HCT116 (cell line): Measurements from ENCODE around the gene ARVCF.

Experiments used
- CEBPB ChIP-seq: IDR thresholded peaks from 2 replicates; pipeline ENCODE4 v1.6.1; 2012; ENCODE audit warnings: low read depth
- EGR1 ChIP-seq: IDR thresholded peaks from 2 replicates; pipeline ENCODE4 v1.6.1; 2012; ENCODE audit warnings: low read depth
- EZH2 ChIP-seq: fragments of 200-600 bp; sonication (generic); IDR thresholded peaks from 2 replicates; pipeline ENCODE4 v1.6.1; 2017; ENCODE audit warnings: antibody characterized with exemption, mixed run types
- EZH2phosphoT487 ChIP-seq: fragments of 200-600 bp; IDR thresholded peaks from 2 replicates; pipeline ENCODE4 v1.6.1; 2018; ENCODE audit warnings: antibody characterized with exemption, borderline replicate concordance
- POLR2A ChIP-seq: IDR thresholded peaks from 2 replicates; pipeline ENCODE4 v1.7.0; 2011; ENCODE audit warnings: borderline replicate concordance; ENCODE audit not compliant: insufficient read depth, insufficient read length; ENCODE audit errors: extremely low read depth
- RAD21 ChIP-seq: IDR thresholded peaks from 2 replicates; pipeline ENCODE4 v1.6.1; 2012; ENCODE audit warnings: low read depth, mild to moderate bottlenecking
- SP1 ChIP-seq: IDR thresholded peaks from 2 replicates; pipeline ENCODE4 v1.6.1; 2012; ENCODE audit warnings: low read depth
- SRF ChIP-seq: IDR thresholded peaks from 2 replicates; pipeline ENCODE4 v1.6.1; 2012; ENCODE audit warnings: low read depth
- TCF7L2 ChIP-seq: IDR thresholded peaks from 2 replicates; pipeline ENCODE4 v1.7.0; 2011; ENCODE audit warnings: borderline replicate concordance, inconsistent platforms; ENCODE audit not compliant: insufficient read depth, insufficient read length; ENCODE audit errors: extremely low read depth
- ZNF274 ChIP-seq: fragments of 200-500 bp; sonication (Bioruptor generic); IDR thresholded peaks from 2 replicates; pipeline ENCODE4 v1.6.1; 2014; ENCODE audit warnings: mild to moderate bottlenecking, low read depth, low read length, inconsistent platforms
- TF ChIP-seq, protein P1 (sequence below), 3 experiments: fragments of 200-600 bp in 1 of 3; sonication (generic) in 1 of 3; IDR thresholded peaks in 2 of 3; conservative IDR thresholded peaks in 1 of 3; 2 replicates each; pipeline ENCODE4 v1.5.1; 2012 to 2017; ENCODE audit warnings: low read depth in 2 of 3, low read length in 2 of 3, antibody characterized with exemption in 1 of 3, borderline replicate concordance in 1 of 3, control low read depth in 1 of 3, mild to moderate bottlenecking in 1 of 3, mixed read lengths in 1 of 3, mixed run types in 1 of 3, moderate library complexity in 1 of 3; ENCODE audit not compliant: insufficient read depth in 1 of 3
- TF ChIP-seq, protein P2 (sequence below): IDR thresholded peaks from 2 replicates; pipeline ENCODE4 v1.6.1; 2012

DNA sequence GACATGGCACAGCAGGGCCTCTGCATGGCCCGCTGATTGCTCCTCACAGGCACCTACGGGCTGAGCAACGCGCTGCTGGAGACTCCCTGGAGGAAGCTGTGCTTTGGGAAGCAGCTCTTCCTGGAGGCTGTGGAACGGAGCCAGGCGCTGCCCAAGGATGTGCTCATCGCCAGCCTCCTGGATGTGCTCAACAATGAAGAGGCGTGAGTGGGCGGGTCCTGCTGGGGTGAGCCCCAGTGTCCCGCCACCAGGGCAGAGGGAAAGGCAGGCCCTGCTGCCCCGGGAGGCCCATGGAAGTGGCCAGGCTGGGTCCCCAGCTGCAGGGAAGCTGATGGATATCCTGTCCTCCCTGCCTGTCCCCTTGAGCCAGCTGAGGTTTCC lies 44.8 kb upstream of the ARVCF start:
- TF ChIP-seq TCF7L2, result no peak
- TF ChIP-seq RAD21, result no peak
- TF ChIP-seq, protein P1, sequence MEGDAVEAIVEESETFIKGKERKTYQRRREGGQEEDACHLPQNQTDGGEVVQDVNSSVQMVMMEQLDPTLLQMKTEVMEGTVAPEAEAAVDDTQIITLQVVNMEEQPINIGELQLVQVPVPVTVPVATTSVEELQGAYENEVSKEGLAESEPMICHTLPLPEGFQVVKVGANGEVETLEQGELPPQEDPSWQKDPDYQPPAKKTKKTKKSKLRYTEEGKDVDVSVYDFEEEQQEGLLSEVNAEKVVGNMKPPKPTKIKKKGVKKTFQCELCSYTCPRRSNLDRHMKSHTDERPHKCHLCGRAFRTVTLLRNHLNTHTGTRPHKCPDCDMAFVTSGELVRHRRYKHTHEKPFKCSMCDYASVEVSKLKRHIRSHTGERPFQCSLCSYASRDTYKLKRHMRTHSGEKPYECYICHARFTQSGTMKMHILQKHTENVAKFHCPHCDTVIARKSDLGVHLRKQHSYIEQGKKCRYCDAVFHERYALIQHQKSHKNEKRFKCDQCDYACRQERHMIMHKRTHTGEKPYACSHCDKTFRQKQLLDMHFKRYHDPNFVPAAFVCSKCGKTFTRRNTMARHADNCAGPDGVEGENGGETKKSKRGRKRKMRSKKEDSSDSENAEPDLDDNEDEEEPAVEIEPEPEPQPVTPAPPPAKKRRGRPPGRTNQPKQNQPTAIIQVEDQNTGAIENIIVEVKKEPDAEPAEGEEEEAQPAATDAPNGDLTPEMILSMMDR (IDR thresholded peaks at IDR 0.05 in 2 of 3, conservative IDR thresholded peaks at IDR 0.05 in 1 of 3; ENCODE audit: borderline replicate concordance in 1 of 3, insufficient read depth in 1 of 3, low read depth in 2 of 3, low read length in 2 of 3), result no peak
- TF ChIP-seq, protein P2, sequence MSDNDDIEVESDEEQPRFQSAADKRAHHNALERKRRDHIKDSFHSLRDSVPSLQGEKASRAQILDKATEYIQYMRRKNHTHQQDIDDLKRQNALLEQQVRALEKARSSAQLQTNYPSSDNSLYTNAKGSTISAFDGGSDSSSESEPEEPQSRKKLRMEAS, result no peak
- TF ChIP-seq EZH2phosphoT487, result no peak
- TF ChIP-seq SP1, result no peak
- TF ChIP-seq EGR1, result no peak
- no peak for TF ChIP-seq SRF
- no peak for TF ChIP-seq CEBPB
- no peak for TF ChIP-seq EZH2
- TF ChIP-seq ZNF274, result no peak
- no peak for TF ChIP-seq POLR2A
